ENCODE results near the gene MAP3K14. TPM values are rescaled to one million over a fixed set of nuclear protein-coding genes. Genes with fewer than 3 reads are reported as not detected.

Gene MAP3K14
- total RNA-seq, 1 donor from 2014 or later: 9.3 TPM

GRCh38 chr17:45317111-45317928 is 500 bp upstream of the MAP3K14 start:
- peak; percentile 98 for DNase-seq (ENCODE audit: extremely low read depth, low read depth, low spot score)

- DNase-seq (ENCODE audit: extremely low read depth, low read depth, low spot score): no peak
Measured at GRCh38 chr17:45315648-45316433, 979 bp downstream of the MAP3K14 start.

GRCh38 chr17:45314741-45315647 is 1.8 kb downstream of the MAP3K14 start:
- DNase-seq (ENCODE audit: extremely low read depth, low read depth, low spot score): no peak

- DNase-seq (ENCODE audit: extremely low read depth, low read depth, low spot score): no peak
Measured at GRCh38 chr17:45313996-45314740, 2.7 kb downstream of the MAP3K14 start.

- no peak for DNase-seq (ENCODE audit: extremely low read depth, low read depth, low spot score)
Measured at GRCh38 chr17:45313421-45313771, 3.4 kb downstream of the MAP3K14 start.

GRCh38 chr17:45312477-45313420 is 4.1 kb downstream of the MAP3K14 start:
- no peak for DNase-seq (ENCODE audit: extremely low read depth, low read depth, low spot score)

GRCh38 chr17:45311760-45312476 is 4.9 kb downstream of the MAP3K14 start:
- no peak for DNase-seq (ENCODE audit: extremely low read depth, low read depth, low spot score)

- no peak for DNase-seq (ENCODE audit: extremely low read depth, low read depth, low spot score)
Measured at GRCh38 chr17:45311401-45311759, 5.4 kb downstream of the MAP3K14 start.

GRCh38 chr17:45310380-45311324 is 6.2 kb downstream of the MAP3K14 start:
- DNase-seq (ENCODE audit: extremely low read depth, low read depth, low spot score): no peak

GRCh38 chr17:45309400-45309799 is 7.4 kb downstream of the MAP3K14 start:
- no peak for DNase-seq (ENCODE audit: extremely low read depth, low read depth, low spot score)

- DNase-seq (ENCODE audit: extremely low read depth, low read depth, low spot score): no peak
Measured at GRCh38 chr17:45308840-45309239, 8.0 kb downstream of the MAP3K14 start.

GRCh38 chr17:45308016-45308365 is 8.8 kb downstream of the MAP3K14 start:
- DNase-seq (ENCODE audit: extremely low read depth, low read depth, low spot score): no peak

- DNase-seq (ENCODE audit: extremely low read depth, low read depth, low spot score): peak; percentile 41
Measured at GRCh38 chr17:45307290-45308015, 9.4 kb downstream of the MAP3K14 start.

- no peak for DNase-seq (ENCODE audit: extremely low read depth, low read depth, low spot score)
Measured at GRCh38 chr17:45306623-45307022, 10.2 kb downstream of the MAP3K14 start.

- no peak for DNase-seq (ENCODE audit: extremely low read depth, low read depth, low spot score)
Measured at GRCh38 chr17:45306094-45306493, 10.7 kb downstream of the MAP3K14 start.

GRCh38 chr17:45305530-45306087 is 11.2 kb downstream of the MAP3K14 start:
- no peak for DNase-seq (ENCODE audit: extremely low read depth, low read depth, low spot score)
